Neural progenitor cell (in vitro differentiated cells): ENCODE data around the gene P2RX3.

Source experiments
- CTCF ChIP-seq: fragments of 200-600 bp; sonication (generic); IDR thresholded peaks from 2 replicates; pipeline ENCODE4 v1.5.1; 2017; ENCODE audit warnings: antibody characterized with exemption, mild to moderate bottlenecking
- EZH2 ChIP-seq: fragments of 200-600 bp; sonication (generic); IDR thresholded peaks from 2 replicates; pipeline ENCODE4 v1.6.1; 2017; ENCODE audit warnings: antibody characterized with exemption, mild to moderate bottlenecking, moderate library complexity
- EZH2phosphoT487 ChIP-seq: fragments of 200-600 bp; sonication (generic); IDR thresholded peaks from 2 replicates; pipeline ENCODE4 v1.6.1; 2017; ENCODE audit warnings: antibody characterized with exemption

- TF ChIP-seq CTCF (no peak), EZH2phosphoT487 (no peak), EZH2 (no peak)
Measured at GRCh38 chr11:57305523-57305922, 32.6 kb upstream of the P2RX3 start.
